Activated CD4-positive, alpha-beta T cell treated with anti-CD3 and anti-CD28 coated beads, Interleukin-2, amount 50 U/mL, for 16 hours (primary cell): ENCODE measurements around the gene ATOH8.
"Not testable (repeated sequence)": the region's sequence is repeated elsewhere in the genome, so short reads cannot be mapped to it uniquely, and the experiment has no call there.

Experiments
- DNase-seq: peaks from one replicate; pipeline ENCODE4 v3.0.0-alpha.2; 2020

The ATOH8 gene, protein sequence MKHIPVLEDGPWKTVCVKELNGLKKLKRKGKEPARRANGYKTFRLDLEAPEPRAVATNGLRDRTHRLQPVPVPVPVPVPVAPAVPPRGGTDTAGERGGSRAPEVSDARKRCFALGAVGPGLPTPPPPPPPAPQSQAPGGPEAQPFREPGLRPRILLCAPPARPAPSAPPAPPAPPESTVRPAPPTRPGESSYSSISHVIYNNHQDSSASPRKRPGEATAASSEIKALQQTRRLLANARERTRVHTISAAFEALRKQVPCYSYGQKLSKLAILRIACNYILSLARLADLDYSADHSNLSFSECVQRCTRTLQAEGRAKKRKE

GRCh38 chr2:85753525-85754312 is at the start of gene ATOH8:
Gene ATOH8, plus strand, starts transcription at chr2:85753991. Its CDS starts 199 bp downstream, at chr2:85754190.
- peak; percentile 20 for DNase-seq

DNA sequence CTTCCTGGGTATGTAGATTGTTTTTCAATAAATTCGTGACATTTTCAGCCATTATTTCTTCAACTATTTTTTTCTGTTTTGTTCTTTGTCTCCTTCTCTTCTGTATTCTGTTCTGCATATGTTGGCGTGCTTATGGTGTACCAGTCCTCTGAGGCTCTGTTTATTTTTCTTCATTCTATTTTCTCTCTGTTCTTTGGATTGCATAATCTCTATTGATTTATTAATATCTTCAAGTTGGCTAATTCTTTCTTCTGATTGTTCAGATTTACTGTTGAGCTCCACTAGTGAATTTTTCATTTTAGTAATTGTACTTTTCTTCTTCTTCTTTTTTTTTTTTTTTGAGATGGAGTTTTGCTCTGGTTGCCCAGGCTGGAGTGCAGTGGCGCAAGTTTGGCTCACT is 49.8 kb upstream of the ATOH8 start:
- DNase-seq, result no peak

GRCh38 chr2:85704800-85705679 is 48.8 kb upstream of the ATOH8 start:
- peak; percentile 69 for DNase-seq

DNA sequence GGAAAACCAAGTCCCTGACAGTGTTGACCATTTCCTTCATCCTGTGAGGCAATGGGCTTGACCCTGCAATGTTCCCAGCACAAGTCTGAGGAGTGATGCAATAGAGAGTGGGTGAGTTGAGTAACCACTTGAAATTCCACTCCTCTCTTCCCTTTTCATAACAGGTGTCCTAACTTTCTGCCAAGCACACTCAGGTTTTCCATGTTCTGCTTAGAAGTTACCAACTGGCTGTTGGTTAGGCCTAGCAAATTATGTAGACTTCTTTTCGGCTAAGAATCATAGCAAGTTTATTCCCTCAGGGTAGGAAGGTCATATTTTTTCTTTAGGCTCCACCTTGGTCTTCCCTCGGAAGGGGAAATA is 48.1 kb upstream of the ATOH8 start:
- DNase-seq, result no peak

DNA sequence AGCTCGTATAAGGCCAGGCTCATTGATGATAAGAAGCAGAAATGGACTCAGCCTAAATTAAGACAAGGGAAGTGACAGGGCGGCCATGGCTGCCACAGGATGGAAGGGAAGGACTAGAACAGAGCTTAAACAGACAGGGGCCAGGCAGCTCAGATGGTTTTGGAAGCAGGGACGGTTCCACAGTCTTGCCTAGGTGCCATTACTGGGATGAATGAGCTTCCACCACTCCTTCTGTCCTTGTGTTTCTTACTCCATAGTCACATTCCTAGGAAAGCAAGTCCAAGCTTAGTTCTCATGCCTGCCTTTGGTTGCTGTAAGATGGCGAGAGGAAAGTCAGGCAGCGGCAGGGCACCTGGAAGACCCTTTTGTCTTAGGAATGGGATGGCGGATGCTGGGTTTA is 47.7 kb upstream of the ATOH8 start:
- no peak for DNase-seq

DNA sequence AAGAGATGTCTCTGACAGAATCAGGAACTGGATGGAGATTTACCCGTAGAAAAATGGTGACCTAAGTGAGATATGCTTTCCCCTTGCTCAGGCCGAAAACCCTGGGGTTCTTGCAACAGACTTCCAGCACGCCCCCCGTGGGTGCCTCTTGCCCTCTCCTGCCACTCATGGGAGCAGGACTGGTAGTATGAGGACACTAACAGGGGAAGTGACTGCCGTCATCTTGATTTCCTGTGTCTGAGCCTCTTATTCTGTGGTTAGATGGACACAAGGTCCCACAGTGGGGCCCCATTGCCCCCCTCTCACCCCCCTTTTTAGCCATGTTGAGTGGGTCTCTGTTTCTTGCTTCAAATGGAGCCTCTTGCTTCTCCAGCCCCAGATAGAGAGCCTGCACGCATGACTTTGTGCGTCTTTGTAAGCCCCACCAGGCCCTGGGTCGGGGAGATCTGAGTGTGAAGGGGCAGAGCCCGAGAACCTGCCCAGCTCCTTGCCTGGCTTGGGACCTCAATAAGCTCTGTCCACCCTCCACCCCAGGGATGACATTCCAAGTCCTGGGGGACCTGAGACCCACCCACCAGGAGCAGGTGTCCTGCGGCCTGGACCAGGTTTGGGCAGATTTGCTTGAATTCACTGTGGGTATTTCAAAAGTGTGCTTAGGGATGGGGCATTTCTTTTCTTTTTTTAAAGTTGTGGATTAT is 47.0 kb upstream of the ATOH8 start:
- no peak for DNase-seq

- DNase-seq, result peak; percentile 88
These were observed 46.5 kb upstream of the ATOH8 start for GRCh38 chr2:85707304-85707703.

DNA sequence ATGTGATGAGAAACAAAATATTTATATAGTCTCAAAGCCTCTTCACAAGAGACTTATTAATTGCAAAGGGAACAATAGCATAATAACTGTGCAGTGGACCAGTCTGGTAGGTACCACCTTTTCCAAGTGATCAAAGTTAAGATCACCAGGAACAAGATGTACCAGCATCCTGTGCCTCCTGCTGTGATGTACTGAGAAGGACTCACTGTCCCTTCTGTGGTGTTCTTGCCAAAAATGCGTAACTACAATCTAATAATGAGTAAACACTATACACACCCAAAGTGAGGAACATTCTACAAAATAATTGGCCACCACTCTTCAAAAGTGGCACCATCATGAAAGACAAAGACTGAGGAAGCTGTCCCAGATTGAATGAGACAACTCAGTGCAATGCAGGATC is 45.1 kb upstream of the ATOH8 start:
- no peak for DNase-seq

DNA sequence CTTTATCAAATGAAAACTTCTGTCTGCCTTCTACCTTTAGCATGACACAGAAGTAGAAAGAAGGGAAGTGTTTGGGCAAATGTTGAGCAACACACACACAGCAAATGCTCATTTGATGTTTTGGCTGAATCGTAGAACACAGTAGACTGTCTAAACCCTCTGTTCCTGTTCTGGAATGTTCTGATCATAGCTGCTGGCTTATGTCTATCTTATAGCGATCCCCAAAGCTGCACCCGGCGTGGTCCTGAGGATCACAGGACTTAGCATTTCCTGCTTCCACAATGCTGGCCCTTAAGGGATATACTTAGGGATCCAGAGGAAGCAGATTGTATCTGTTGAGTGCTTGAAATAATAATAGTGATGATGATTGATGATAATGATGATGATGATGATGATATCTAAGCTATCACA is 44.4 kb upstream of the ATOH8 start:
- no peak for DNase-seq

DNA sequence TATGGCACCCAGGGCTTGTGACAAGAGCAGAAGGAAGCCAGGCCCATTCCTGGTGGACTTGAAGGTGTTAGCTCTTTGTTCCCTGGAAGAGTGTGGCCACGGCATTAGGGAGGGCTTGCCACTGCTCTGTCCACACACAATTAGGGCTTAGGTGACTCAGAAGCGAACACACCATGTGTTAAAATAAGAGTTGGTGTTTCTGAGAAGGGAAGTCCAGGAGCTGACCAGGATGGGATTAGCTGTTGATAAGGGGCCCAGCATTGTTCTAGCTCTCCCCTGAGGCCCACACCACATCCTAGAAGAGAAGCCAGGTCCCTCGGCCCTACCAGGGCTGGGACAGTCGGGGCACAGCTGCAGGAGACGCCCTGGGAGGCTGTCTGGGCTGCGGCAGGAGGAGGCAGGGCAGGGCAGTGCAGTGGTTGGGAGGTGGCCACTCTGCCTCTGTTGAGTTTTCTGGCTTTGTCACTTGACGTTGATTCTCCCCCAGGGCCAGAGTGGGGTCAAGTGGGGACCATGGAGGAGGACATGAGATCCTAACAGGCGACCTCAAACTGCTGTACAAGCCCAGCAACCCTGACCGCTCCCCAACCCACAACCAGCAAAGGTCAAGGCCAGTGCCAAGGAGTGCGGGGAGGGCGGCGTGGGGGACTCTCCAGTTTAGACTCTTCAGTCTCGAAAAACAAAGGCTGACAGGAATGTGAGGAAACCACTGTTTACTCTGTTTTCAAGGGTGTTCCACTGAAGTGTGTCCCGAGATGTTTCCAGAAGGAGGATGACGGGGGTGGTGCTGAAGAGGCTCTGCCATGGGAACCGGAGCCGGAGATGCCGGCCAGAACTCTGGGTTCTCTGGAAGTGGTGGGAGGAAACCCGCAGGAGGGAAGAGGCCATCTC is 42.9 kb upstream of the ATOH8 start:
- no peak for DNase-seq

DNA sequence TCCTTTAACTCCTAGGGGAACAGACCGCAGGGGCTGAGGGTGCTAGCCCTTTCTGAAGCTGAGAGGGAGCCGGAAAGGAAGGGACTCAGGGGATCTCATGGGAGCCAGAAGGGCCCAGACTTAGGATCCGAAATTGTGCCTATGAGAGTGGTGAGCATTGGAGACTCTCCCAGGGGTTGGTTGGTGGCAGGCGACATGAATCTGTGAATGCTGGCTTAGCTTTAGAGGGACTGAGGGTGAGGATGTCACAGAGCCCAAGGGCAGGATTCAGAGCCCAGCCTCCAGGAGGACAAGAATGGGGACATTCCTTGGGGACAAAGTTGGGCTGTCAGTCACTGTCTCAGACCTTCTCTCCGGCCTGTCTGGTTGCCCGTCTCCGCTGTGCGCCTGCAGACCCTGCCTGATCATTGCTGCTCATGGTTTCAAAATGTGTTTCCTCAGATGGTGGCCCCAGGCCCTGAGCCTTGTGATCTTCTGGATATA is 42.2 kb upstream of the ATOH8 start:
- DNase-seq, result no peak

DNA sequence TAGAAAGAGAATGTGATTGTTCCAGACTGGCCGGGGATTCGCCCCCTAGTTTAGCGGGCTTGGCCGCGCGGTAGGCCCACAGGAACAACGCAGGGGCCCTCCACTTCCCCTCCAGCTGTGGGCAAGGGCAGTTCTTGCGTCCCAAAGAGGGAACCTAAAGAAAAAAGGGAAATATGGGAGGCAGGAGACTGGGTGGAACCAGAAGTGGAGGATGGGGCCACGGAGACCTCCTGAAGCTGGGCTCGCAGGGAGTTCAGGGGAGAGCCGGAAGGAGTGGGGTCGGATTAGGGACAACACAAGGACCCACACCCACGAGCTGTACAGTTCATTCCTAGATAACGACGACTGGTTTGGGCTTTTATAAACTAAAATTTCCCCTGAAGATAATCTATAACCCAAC is 41.5 kb upstream of the ATOH8 start:
- no peak for DNase-seq

GRCh38 chr2:85712849-85713612 is 40.8 kb upstream of the ATOH8 start:
- DNase-seq, result no peak

DNA sequence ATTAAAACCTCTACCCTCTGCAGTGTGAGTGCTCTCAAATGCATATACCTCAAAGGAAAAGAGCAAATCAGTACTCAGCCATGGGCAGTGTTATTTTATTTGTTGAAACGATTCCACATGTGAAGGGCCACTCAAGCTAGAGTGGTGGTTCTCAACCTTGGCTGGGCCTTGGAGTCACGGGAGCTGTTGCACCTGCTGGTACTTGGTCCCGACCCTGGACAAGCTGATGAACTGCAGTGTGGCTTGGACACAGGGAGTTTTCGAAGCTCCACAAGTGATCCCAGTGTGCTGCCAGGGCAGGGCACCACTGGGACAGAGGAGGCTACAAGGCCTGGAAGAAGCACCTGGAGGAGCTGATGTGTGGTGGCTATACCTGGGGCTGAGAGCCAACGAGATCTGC is 40.0 kb upstream of the ATOH8 start:
- DNase-seq, result no peak

DNA sequence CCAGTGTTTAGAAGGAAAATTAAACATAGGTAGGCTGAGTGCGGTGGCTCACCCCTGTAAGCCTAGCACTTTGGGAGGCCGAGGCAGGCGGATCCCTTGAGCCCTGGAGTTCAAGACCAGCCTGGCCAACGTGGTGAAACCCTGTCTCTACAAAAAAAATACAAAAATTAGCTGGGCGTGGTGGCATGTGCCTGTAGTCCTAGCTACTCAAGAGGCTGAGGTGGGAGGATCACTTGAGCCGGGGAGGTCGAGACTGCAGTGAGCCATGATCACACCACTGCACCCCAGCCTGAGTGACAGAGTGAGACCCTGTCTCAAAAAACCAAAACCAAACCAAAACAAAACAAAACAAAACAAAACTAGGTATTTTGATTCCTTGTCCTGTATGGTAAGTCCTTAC is 39.4 kb upstream of the ATOH8 start:
- not testable (repeated sequence) for DNase-seq

- DNase-seq, result no peak
These were observed 39.0 kb upstream of the ATOH8 start for GRCh38 chr2:85714841-85715240.

- no peak for DNase-seq
These were observed 37.4 kb upstream of the ATOH8 start for GRCh38 chr2:85716346-85716914.

DNA sequence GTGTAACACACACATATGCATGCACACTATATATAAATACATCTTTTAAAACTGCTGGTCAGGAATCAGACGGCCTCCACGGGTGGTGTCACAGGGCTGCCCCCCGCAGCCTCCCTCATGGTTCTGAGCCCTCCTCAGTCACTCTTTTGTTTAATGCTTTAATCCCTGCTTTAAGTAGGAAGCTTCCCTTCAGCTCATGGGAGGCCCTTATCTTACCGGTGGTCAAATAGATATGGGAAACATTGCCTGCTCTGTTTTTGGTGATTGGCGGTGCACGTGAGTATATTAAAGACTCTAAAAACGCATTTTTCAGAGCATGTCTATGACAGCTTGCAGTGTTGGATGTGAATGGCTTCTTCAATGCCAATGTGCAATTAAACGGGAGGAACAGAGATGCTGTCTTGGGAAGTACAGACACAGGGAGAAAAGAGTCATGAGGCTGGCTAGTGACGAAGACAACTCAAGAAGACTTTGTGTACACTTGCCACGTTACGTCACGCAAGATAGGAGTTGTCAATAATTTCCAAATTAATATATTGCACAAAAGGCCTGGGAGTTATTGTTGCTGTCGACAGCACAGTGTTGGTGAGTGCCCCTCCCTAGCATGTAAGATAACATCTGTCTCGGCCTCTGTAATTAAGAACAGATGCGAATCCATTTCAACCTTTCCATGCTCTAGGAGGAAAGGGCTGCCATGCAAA is 36.3 kb upstream of the ATOH8 start:
- DNase-seq, result no peak

GRCh38 chr2:85718009-85718391 is 35.8 kb upstream of the ATOH8 start:
- no peak for DNase-seq
